CMK (cell line): ENCODE data around the gene DNAH14.
"Not testable (repeated sequence)": the region's sequence is repeated elsewhere in the genome, so short reads cannot be mapped to it uniquely, and the experiment has no call there.

Experiments used
- DNase-seq: peaks from one replicate; pipeline ENCODE4 v3.0.0-alpha.2; 2010; ENCODE audit warnings: low read depth

Gene DNAH14

GRCh38 chr1:225152061-225152460 lies 222.6 kb downstream of the DNAH14 start:
- no peak for DNase-seq

- DNase-seq, result no peak
These were observed 226.1 kb downstream of the DNAH14 start for GRCh38 chr1:225155555-225155954.

- no peak for DNase-seq
These were observed 226.8 kb downstream of the DNAH14 start for GRCh38 chr1:225156254-225156653.

- no peak for DNase-seq
These were observed 228.8 kb downstream of the DNAH14 start for GRCh38 chr1:225158291-225158690.

GRCh38 chr1:225159793-225160192 lies 230.3 kb downstream of the DNAH14 start:
- no peak for DNase-seq

- DNase-seq, result not testable (repeated sequence)
These were observed 247.9 kb downstream of the DNAH14 start for GRCh38 chr1:225177409-225177808.

- DNase-seq, result no peak
These were observed 250.2 kb downstream of the DNAH14 start for GRCh38 chr1:225179686-225180085.

GRCh38 chr1:225182716-225183115 lies 253.2 kb downstream of the DNAH14 start:
- no peak for DNase-seq

GRCh38 chr1:225191199-225191753 lies 261.8 kb downstream of the DNAH14 start:
- no peak for DNase-seq

GRCh38 chr1:225201447-225201846 lies 272.0 kb downstream of the DNAH14 start:
- DNase-seq, result no peak

GRCh38 chr1:225207791-225208190 lies 278.3 kb downstream of the DNAH14 start:
- DNase-seq, result no peak

- DNase-seq, result no peak
These were observed 279.7 kb downstream of the DNAH14 start for GRCh38 chr1:225209153-225209552.

GRCh38 chr1:225210180-225210579 lies 280.7 kb downstream of the DNAH14 start:
- not testable (repeated sequence) for DNase-seq

GRCh38 chr1:225211694-225212442 lies 282.4 kb downstream of the DNAH14 start:
- DNase-seq, result not testable (repeated sequence)

GRCh38 chr1:225224287-225224686 lies 294.8 kb downstream of the DNAH14 start:
- DNase-seq, result no peak

- no peak for DNase-seq
These were observed 296.2 kb downstream of the DNAH14 start for GRCh38 chr1:225225681-225226080.

- DNase-seq, result no peak
These were observed 299.4 kb downstream of the DNAH14 start for GRCh38 chr1:225228871-225229303.

GRCh38 chr1:225229429-225229828 lies 300.0 kb downstream of the DNAH14 start:
- DNase-seq, result not testable (repeated sequence)

- no peak for DNase-seq
These were observed 301.0 kb downstream of the DNAH14 start for GRCh38 chr1:225230483-225230882.

GRCh38 chr1:225232930-225233329 lies 303.5 kb downstream of the DNAH14 start:
- DNase-seq, result not testable (repeated sequence)

- no peak for DNase-seq
These were observed 313.1 kb downstream of the DNAH14 start for GRCh38 chr1:225242611-225243010.

- peak; percentile 3 for DNase-seq
These were observed 321.0 kb downstream of the DNAH14 start for GRCh38 chr1:225250432-225250831.

GRCh38 chr1:225253173-225253572 lies 323.7 kb downstream of the DNAH14 start:
- no peak for DNase-seq

- DNase-seq, result no peak
These were observed 324.3 kb downstream of the DNAH14 start for GRCh38 chr1:225253784-225254183.
